GM21390 (cell line): Measurements from ENCODE around the gene RRAD.
A peak's percentile ranks its signal among the peaks of the same experiment; 100 is the strongest.

Source experiments
- ATAC-seq: cut with Tn5 transposase; IDR thresholded peaks from one replicate; pipeline ENCODE4 v1.9.1; 2021; ENCODE audit not compliant: unreplicated experiment

Gene RRAD

GRCh38 chr16:66935314-66936011 lies 10.1 kb upstream of the RRAD start, which contains the start of gene CES2:
Gene CES2 (plus strand): TSS chr16:66935516. CDS start chr16:66935636, 120 bp downstream.
- no peak for ATAC-seq

GRCh38 chr16:66934839-66935313 lies 9.5 kb upstream of the RRAD start:
- peak; percentile 18 for ATAC-seq

GRCh38 chr16:66934138-66934838 lies 9.0 kb upstream of the RRAD start, which contains the start of gene CIAO2B:
Gene CIAO2B (minus strand): TSS chr16:66934402. CDS start chr16:66934364, 38 bp downstream.
- ATAC-seq, result peak; percentile 73

- ATAC-seq, result peak; percentile 14
Measured at GRCh38 chr16:66933776-66934137, 8.4 kb upstream of the RRAD start.

GRCh38 chr16:66932076-66932475 lies 6.7 kb upstream of the RRAD start:
- ATAC-seq, result no peak

GRCh38 chr16:66931665-66932064 lies 6.3 kb upstream of the RRAD start:
- ATAC-seq, result no peak

DNA sequence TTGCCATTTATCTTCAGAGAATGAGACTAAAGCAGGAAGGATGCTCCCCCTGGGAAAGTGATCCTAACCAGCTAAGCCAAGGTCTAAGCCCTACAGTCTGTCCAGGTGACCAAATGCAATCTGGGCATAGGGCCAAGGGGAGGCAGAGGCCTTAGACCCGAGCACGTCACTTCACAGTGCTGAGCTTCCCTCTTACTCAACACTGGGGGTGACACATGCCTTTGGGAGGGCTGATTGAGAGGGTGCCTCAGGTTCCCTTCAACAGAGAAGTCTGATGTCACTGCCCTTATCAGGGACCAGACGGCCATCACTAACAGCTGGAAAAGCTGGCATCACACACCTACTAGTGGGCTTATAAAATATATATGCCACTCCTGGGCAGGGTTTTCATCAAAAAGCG lies 4.9 kb upstream of the RRAD start:
- ATAC-seq, result no peak

- ATAC-seq, result no peak
Measured at GRCh38 chr16:66928702-66929388, 3.5 kb upstream of the RRAD start.

DNA sequence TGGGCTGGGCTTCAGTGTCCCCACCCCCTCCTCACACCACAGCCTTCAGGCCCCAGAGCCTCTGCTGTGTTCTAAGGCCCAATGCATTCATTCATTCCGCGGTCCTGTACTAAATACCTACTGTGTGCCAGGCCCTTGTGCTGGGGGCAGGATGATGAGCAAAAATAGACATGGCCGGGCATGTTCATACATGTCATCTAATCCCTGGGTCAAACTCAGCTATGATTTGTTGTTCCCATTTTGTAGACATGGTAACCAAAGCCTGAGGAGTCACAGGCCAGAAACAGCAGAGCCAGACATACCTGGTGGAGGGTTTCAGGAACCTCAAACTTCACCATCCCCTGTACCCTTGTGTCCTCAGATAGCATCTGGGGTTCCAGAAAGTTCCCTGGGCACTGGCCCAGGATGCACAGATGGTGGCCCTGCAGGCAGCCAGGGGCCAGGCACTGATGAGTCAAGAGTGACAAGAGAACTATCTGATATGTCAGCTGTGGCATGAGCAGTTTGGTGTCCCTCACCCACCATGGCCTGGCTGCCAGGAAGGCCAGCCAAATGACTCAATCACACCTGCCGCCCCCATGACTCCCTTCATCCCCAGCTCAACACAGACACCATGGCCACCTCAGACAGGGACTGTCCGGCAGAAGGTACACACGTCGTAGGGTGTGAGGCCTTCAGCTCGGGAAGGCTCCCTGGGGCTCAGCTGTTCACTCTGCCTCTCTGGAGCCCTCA lies 2.7 kb upstream of the RRAD start:
- ATAC-seq, result no peak

GRCh38 chr16:66926961-66927436 lies 1.7 kb upstream of the RRAD start:
- no peak for ATAC-seq

- ATAC-seq, result no peak
Measured at GRCh38 chr16:66926171-66926947, 1.0 kb upstream of the RRAD start.

GRCh38 chr16:66924527-66925321 lies 611 bp downstream of the RRAD start:
- no peak for ATAC-seq

DNA sequence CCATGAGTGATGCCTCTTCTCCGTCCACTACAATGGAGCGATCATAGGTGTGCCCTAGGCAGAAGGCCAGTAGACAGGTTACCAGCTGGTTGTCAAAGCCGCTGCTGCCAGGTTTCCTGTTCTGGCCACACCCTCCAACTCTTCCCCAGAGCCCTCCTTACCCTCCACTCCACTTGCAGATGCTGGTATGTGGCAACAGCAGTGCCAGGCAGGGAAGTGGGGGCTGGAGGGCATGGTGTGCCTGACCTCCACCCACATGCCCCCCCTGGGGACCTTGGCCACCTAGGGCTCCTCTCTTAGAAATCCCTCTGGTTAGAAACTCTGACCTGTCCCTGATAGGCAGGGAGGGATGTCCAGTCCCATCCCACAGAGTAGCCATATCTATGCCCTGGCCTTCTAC lies 1.5 kb downstream of the RRAD start:
- no peak for ATAC-seq

DNA sequence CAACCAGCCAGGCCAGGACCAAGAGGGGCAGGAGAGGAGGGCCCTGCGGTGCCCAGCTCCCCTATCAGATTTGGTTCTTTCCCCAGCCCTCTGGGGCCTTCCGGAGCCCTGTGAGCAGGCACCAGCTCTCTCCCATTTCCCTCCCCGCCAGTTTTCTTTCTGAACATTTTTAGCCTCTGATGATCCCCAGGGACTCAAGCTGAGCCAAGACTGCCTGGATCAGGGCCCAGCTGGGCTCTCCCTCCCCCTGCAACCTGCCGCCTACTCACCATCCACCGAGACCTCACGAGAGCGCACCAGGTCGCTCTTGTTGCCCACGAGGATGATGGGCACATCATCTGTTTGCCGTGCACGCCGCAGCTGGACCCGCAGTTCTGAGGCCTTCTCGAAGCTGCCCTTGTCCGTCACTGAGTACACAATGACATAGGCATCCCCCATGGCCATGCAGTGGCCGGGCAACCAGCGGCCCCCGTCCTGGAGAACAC lies 2.0 kb downstream of the RRAD start:
- ATAC-seq, result no peak

DNA sequence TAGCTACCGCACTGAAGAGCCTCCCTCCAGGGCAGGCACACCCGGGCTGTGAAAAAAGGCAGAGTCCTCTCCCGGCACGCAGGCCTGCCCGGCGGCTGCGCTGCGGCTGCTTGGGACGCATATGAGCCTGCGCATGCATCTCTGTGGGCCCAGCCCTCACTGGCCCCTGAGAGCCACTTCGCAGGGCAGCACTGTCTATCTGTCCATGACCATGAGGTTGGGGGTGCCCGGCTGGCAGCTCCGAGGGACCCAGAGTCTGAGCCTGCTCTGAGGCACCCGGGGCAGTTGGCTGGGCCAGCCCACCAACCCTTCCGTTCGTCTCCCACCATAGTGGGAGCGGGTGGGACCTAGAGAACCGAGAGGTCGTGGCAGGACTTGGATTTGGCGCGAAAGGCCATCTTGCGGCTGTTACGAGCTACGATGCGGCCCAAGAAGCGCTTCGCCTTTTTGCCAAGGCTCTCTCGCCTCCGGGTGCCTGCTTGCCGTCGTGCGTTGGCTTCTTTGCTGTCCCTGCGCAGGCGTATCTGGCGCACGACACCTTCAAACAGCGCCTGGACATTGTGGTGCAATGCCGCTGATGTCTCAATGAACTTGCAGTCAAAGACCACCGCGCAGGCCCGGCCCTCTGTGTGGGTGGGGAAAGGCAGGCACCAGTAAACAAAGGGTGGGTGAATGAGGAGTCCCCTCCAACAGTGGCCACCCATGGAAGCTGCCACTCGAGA lies 3.4 kb downstream of the RRAD start:
- no peak for ATAC-seq

- ATAC-seq, result no peak
Measured at GRCh38 chr16:66920924-66921680, 4.2 kb downstream of the RRAD start.

- ATAC-seq, result no peak
Measured at GRCh38 chr16:66920299-66920590, 5.1 kb downstream of the RRAD start.
